IMR-90 (cell line): ENCODE measurements around the gene HS2ST1. TPM values are rescaled to one million over a fixed set of nuclear protein-coding genes. Genes with fewer than 3 reads are reported as not detected.

Source experiments
- ATAC-seq: fragments of 200-7000 bp; cut with Tn5 transposase; 2 replicates; pipeline ENCODE4 v1.9.1; 2020; ENCODE audit warnings: low read depth, mild to moderate bottlenecking, moderate library complexity
- BruUV-seq: library from RNA; stranded (reverse); fragments of 400-500 nt; replicated peaks from 2 replicates; lab custom pipeline; 2021; lab: Mats Ljungman, UMichigan
- CTCF ChIA-PET: fragments of 300-600 bp; formaldehyde crosslinking; extraction: SDS; loops from one replicate; lab custom pipeline; 2021; ENCODE audit warnings: antibody characterized with exemption; lab: Yijun Ruan, JAX
- POLR2A ChIA-PET: fragments of 300-600 bp; sonication (Branson Sonifier 250); formaldehyde crosslinking; loops from one replicate; lab custom pipeline; 2022; ENCODE audit warnings: antibody characterized with exemption; ENCODE audit not compliant: unreplicated experiment; lab: Charles Lee
- DNase-seq: peaks from one replicate; pipeline ENCODE4 v3.0.0; 2013
- H2AFZ ChIP-seq: replicated peaks from 2 replicates; pipeline ENCODE3; 2013; ENCODE audit warnings: low read length, mild to moderate bottlenecking; ENCODE audit not compliant: poor library complexity
- H2AK5ac ChIP-seq: 2 replicates; pipeline ENCODE4 v1.6.1; 2013; ENCODE audit warnings: low read depth, low read length, inconsistent platforms
- H2AK9ac ChIP-seq: replicated peaks from 2 replicates; pipeline ENCODE3; 2013; ENCODE audit warnings: mild to moderate bottlenecking, low read depth, low read length, moderate library complexity; ENCODE audit not compliant: poor library complexity
- H2BK120ac ChIP-seq: 2 replicates; pipeline ENCODE4 v1.6.1; 2013; ENCODE audit warnings: low read depth, low read length, inconsistent platforms
- H2BK15ac ChIP-seq: 3 replicates; pipeline ENCODE4 v1.6.1; 2013; ENCODE audit warnings: low read depth, low read length, inconsistent platforms
- H2BK20ac ChIP-seq: 2 replicates; pipeline ENCODE4 v1.6.1; 2013; ENCODE audit warnings: low read depth, mild to moderate bottlenecking, inconsistent platforms, low read length, moderate library complexity
- H2BK5ac ChIP-seq: 2 replicates; pipeline ENCODE4 v1.6.1; 2013; ENCODE audit warnings: mild to moderate bottlenecking, low read depth, low read length, inconsistent platforms; ENCODE audit not compliant: poor library complexity, severe bottlenecking
- H3K14ac ChIP-seq: replicated peaks from 2 replicates; pipeline ENCODE4 v1.6.1; 2013; ENCODE audit warnings: low read depth, low read length, inconsistent platforms
- H3K18ac ChIP-seq: 2 replicates; pipeline ENCODE4 v1.6.1; 2013; ENCODE audit warnings: low read depth, low read length, control low read depth
- H3K23ac ChIP-seq: 2 replicates; pipeline ENCODE4 v1.6.1; 2013; ENCODE audit warnings: low read depth, low read length, inconsistent platforms
- H3K27ac ChIP-seq: 2 replicates; pipeline ENCODE4 v1.5.1; 2013; ENCODE audit warnings: mild to moderate bottlenecking, control low read depth, low read length; ENCODE audit not compliant: insufficient read depth
- H3K27me3 ChIP-seq: 2 replicates; pipeline ENCODE4 v1.6.1; 2013; ENCODE audit warnings: low read length; ENCODE audit not compliant: control insufficient read depth, insufficient read depth
- H3K36me3 ChIP-seq: 2 replicates; pipeline ENCODE4 v1.6.1; 2013; ENCODE audit warnings: low read length, mixed read lengths; ENCODE audit not compliant: control insufficient read depth, insufficient read depth
- H3K4ac ChIP-seq: 2 replicates; pipeline ENCODE4 v1.6.1; 2013; ENCODE audit warnings: low read depth, low read length, inconsistent platforms
- H3K4me1 ChIP-seq: 2 replicates; pipeline ENCODE4 v1.6.1; 2013; ENCODE audit warnings: low read length, mixed read lengths; ENCODE audit not compliant: control insufficient read depth, insufficient read depth
- H3K4me2 ChIP-seq: 2 replicates; pipeline ENCODE4 v1.6.1; 2013; ENCODE audit warnings: low read depth, mild to moderate bottlenecking, control low read depth, low read length, moderate library complexity
- H3K4me3 ChIP-seq: 2 replicates; pipeline ENCODE4 v1.5.1; 2013; ENCODE audit warnings: low read depth, mild to moderate bottlenecking, control low read depth, low read length, moderate library complexity; ENCODE audit not compliant: insufficient read depth
- H3K56ac ChIP-seq: 2 replicates; pipeline ENCODE4 v1.6.1; 2013; ENCODE audit warnings: low read length, inconsistent platforms; ENCODE audit not compliant: insufficient read depth; ENCODE audit errors: extremely low read depth
- H3K79me1 ChIP-seq, 2 experiments: 2 replicates each; pipeline ENCODE4 v1.6.1; 2013; ENCODE audit warnings: low read length in 2 of 2, inconsistent platforms in 1 of 2, low read depth in 1 of 2
- H3K9ac ChIP-seq: 2 replicates; pipeline ENCODE4 v1.6.1; 2013; ENCODE audit warnings: low read depth, low read length, control low read depth
- H3K9me1 ChIP-seq: 2 replicates; pipeline ENCODE4 v1.6.1; 2013; ENCODE audit warnings: low read length, inconsistent platforms; ENCODE audit not compliant: insufficient read depth
- H3K9me3 ChIP-seq: 2 replicates; pipeline ENCODE4 v1.6.1; 2013; ENCODE audit warnings: low read length; ENCODE audit not compliant: control insufficient read depth, insufficient read depth
- H4K20me1 ChIP-seq: 2 replicates; pipeline ENCODE4 v1.6.1; 2013; ENCODE audit warnings: low read length, inconsistent platforms; ENCODE audit not compliant: insufficient read depth
- H4K5ac ChIP-seq: 2 replicates; pipeline ENCODE4 v1.6.1; 2013; ENCODE audit warnings: mild to moderate bottlenecking, low read depth, low read length, control low read depth
- H4K8ac ChIP-seq, 2 experiments: 2 replicates each; pipeline ENCODE4 v1.6.1; 2013; ENCODE audit warnings: low read depth in 2 of 2, low read length in 2 of 2, control low read depth in 1 of 2, inconsistent platforms in 1 of 2
- H4K91ac ChIP-seq: 2 replicates; pipeline ENCODE4 v1.6.1; 2013; ENCODE audit warnings: low read depth, low read length, inconsistent platforms; ENCODE audit not compliant: insufficient read depth
- BHLHE40 ChIP-seq: fragments of 150-350 bp; IDR thresholded peaks from 2 replicates; pipeline ENCODE4 v1.6.1; 2016; ENCODE audit warnings: mild to moderate bottlenecking, low read depth, low read length
- CEBPB ChIP-seq: IDR thresholded peaks from 2 replicates; pipeline ENCODE4 v1.6.1; 2012; ENCODE audit warnings: low read depth, low read length, improper control_type of control experiment
- CHD1 ChIP-seq: IDR thresholded peaks from 2 replicates; pipeline ENCODE4 v1.6.1; 2012; ENCODE audit warnings: low read depth, low read length, improper control_type of control experiment
- CTCF ChIP-seq: conservative IDR thresholded peaks from 2 replicates; pipeline ENCODE4 v1.5.1; 2012; ENCODE audit warnings: mild to moderate bottlenecking, low read depth, low read length, improper control_type of control experiment
- FOS ChIP-seq: fragments of 150-350 bp; IDR thresholded peaks from 2 replicates; pipeline ENCODE4 v1.6.1; 2016; ENCODE audit warnings: low read depth, low read length
- MAFK ChIP-seq: IDR thresholded peaks from 2 replicates; pipeline ENCODE4 v1.6.1; 2012; ENCODE audit warnings: low read depth, low read length, improper control_type of control experiment
- MAZ ChIP-seq: IDR thresholded peaks from 2 replicates; pipeline ENCODE4 v1.6.1; 2012; ENCODE audit warnings: low read depth, mild to moderate bottlenecking, low read length, improper control_type of control experiment, moderate library complexity, borderline replicate concordance
- MXI1 ChIP-seq: IDR thresholded peaks from 2 replicates; pipeline ENCODE4 v1.6.1; 2012; ENCODE audit warnings: low read depth, mild to moderate bottlenecking, low read length, moderate library complexity, borderline replicate concordance
- NFE2L2 ChIP-seq: fragments of 150-350 bp; IDR thresholded peaks from 2 replicates; pipeline ENCODE4 v1.6.1; 2016; ENCODE audit warnings: low read depth, mild to moderate bottlenecking, low read length
- POLR2A ChIP-seq: IDR thresholded peaks from 2 replicates; pipeline ENCODE4 v1.6.1; 2012; ENCODE audit warnings: mild to moderate bottlenecking, low read depth, low read length
- RAD21 ChIP-seq: IDR thresholded peaks from 2 replicates; pipeline ENCODE4 v1.6.1; 2012; ENCODE audit warnings: low read length, improper control_type of control experiment
- RCOR1 ChIP-seq: IDR thresholded peaks from 2 replicates; pipeline ENCODE4 v1.6.1; 2012; ENCODE audit warnings: mild to moderate bottlenecking, low read length, improper control_type of control experiment; ENCODE audit not compliant: insufficient replicate concordance
- RFX5 ChIP-seq: IDR thresholded peaks from 2 replicates; pipeline ENCODE4 v1.8.0; 2012; ENCODE audit warnings: low read depth, mild to moderate bottlenecking, low read length, moderate library complexity
- SMC3 ChIP-seq: fragments of 150-350 bp; IDR thresholded peaks from 2 replicates; pipeline ENCODE4 v1.6.1; 2016; ENCODE audit warnings: low read depth, mild to moderate bottlenecking, antibody characterized with exemption, low read length, moderate library complexity
- WGBS, 2 experiments: methylation state at CpG; one replicate each; pipeline versions ENCODE4 v1.1.5 to v1.1.7; 2013; ENCODE audit warnings: missing lambda C conversion rate in 2 of 2; ENCODE audit not compliant: insufficient read length in 1 of 2; ENCODE audit errors: extremely low coverage in 2 of 2; 5-methylcytosine and 5-hydroxymethylcytosine counted together
- dilution Hi-C: fragments of 300-500 bp; cut with HindIII; formaldehyde crosslinking; loops from one replicate; pipeline ENCODE4 v1.14.3; 2018; ENCODE audit warnings: low sequenced_read_pairs; ENCODE audit not compliant: unreplicated experiment
- in situ Hi-C: fragments of 300-500 bp; cut with MboI; formaldehyde crosslinking; loops from 3 replicates; pipeline ENCODE4 v1.14.3; 2019; ENCODE audit warnings: low sequenced_read_pairs, inconsistent platforms, mixed read lengths
- intact Hi-C: fragments of 100-400 bp; cut with micrococcal nuclease; formaldehyde crosslinking; loops from 2 replicates; pipeline ENCODE4 v1.10.0; 2022
- polyA plus RNA-seq, 3 experiments: library from polyadenylated mRNA; depleted of rRNA; stranded (reverse); fragments of >200 nt; gene quantifications; 2 replicates each; pipeline ENCODE4 v1.2.3, GENCODE V29; 2012; ENCODE audit warnings: low replicate concordance in 1 of 3
- total RNA-seq: library from RNA; depleted of rRNA; stranded (reverse); fragments of >200 nt; gene quantifications from 2 replicates; pipeline ENCODE4 v1.2.3, GENCODE V29; 2012
- TF ChIP-seq, protein P1 (sequence below): fragments of 150-350 bp; IDR thresholded peaks from 2 replicates; pipeline ENCODE4 v1.6.1; 2016; ENCODE audit warnings: low read depth, mild to moderate bottlenecking, low read length, moderate library complexity, borderline replicate concordance
- TF ChIP-seq, protein P2 (sequence below): fragments of 150-350 bp; IDR thresholded peaks from 2 replicates; pipeline ENCODE4 v1.6.1; 2017; ENCODE audit warnings: mild to moderate bottlenecking, antibody characterized with exemption, low read length, low read depth

The HS2ST1 gene
- total and polyA plus RNA-seq, 2 of the 4 experiments (the other 2 are of a cell fraction) = 7.8 to 13.1 TPM

DNA sequence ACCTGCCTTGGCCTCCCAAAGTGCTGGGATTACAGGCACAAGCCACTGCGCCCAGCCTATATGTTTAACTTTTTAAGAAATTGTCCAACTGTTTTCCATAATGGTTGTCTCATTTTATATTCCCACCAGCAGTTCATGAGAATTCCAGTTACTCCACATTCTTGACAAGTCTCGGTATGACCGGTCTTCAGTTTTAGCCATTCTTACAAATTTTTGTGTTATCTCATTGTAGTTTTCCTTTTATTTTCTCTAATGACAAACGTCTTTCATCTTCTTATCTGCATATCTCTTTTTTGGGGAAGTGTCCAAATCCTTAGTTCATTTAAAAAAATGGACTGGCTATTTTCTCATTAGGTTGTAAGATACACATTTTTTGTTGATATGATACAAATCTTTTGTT, 132.5 kb downstream of the HS2ST1 start:
- Histone ChIP-seq H3K27ac (no peak overlapping the region), H3K4me1 (no peaks in the 10 kb centered on the region), H2BK5ac (no peak overlapping the region), H4K5ac (no peak overlapping the region), H3K9me1 (0 out of 2 replicates have a peak, but pooled peaks cover 1% of the 10 kb centered on the region), H2BK120ac (no peak overlapping the region), H2AK9ac (no peak overlapping the region), H2BK15ac (no peak overlapping the region), H3K18ac (no peak overlapping the region), H4K91ac (no peak overlapping the region), H3K56ac (no peak overlapping the region), H3K27me3 (no peaks in the 10 kb centered on the region), H4K20me1 (no peaks in the 10 kb centered on the region), H4K8ac (no peak overlapping the region), H3K79me1 (peaks cover 0 to 3% of the 10 kb centered on the region in 2 experiments; a peak in 1 of 4 replicates), H2AFZ (no peak overlapping the region), H2AK5ac (no peak overlapping the region), H3K23ac (no peak overlapping the region), H3K9me3 (no peaks in the 10 kb centered on the region), H2BK20ac (no peak overlapping the region), H3K4ac (no peak overlapping the region), H3K14ac (no peak overlapping the region), H3K4me2 (no peak overlapping the region), H3K9ac (no peak overlapping the region), H3K36me3 (no peaks in the 10 kb centered on the region), H3K4me3 (no peak overlapping the region)
- in situ Hi-C loops (no loop called here), intact Hi-C loops (no loop called here), dilution Hi-C loops (no loop called here)
- WGBS, 2 experiments = no CpG with 5 or more reads among the region's 4 CpGs
- ChIA-PET POLR2A (no interaction called here), CTCF (no interaction called here)
- no TSS peak for BruUV-seq
- TF ChIP-seq CHD1 (no peak), MXI1 (no peak), POLR2A (no peak), CTCF (no peak), MAZ (no peak), SMC3 (no peak), MAFK (no peak), RFX5 (no peak), RAD21 (no peak), NFE2L2 (no peak), CEBPB (no peak), RCOR1 (no peak), BHLHE40 (no peak), FOS (no peak)
- TF ChIP-seq, protein P1, sequence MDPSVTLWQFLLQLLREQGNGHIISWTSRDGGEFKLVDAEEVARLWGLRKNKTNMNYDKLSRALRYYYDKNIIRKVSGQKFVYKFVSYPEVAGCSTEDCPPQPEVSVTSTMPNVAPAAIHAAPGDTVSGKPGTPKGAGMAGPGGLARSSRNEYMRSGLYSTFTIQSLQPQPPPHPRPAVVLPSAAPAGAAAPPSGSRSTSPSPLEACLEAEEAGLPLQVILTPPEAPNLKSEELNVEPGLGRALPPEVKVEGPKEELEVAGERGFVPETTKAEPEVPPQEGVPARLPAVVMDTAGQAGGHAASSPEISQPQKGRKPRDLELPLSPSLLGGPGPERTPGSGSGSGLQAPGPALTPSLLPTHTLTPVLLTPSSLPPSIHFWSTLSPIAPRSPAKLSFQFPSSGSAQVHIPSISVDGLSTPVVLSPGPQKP = no peak
- TF ChIP-seq, protein P2, sequence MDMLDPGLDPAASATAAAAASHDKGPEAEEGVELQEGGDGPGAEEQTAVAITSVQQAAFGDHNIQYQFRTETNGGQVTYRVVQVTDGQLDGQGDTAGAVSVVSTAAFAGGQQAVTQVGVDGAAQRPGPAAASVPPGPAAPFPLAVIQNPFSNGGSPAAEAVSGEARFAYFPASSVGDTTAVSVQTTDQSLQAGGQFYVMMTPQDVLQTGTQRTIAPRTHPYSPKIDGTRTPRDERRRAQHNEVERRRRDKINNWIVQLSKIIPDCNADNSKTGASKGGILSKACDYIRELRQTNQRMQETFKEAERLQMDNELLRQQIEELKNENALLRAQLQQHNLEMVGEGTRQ = no peak
- no peak for DNase-seq
- ATAC-seq = no peak
